Activated B cell treated with CpG ODN at 0.5 μM for 24 hours (primary cell): ENCODE data around the gene MEN1. TPM values are rescaled to one million over a fixed set of nuclear protein-coding genes. Genes with fewer than 3 reads are reported as not detected.
"Not testable (repeated sequence)": the region's sequence is repeated elsewhere in the genome, so short reads cannot be mapped to it uniquely, and the experiment has no call there.

Experiments
- ATAC-seq: fragments of 200-7000 bp; cut with Tn5 transposase; one replicate; pipeline ENCODE4 v1.10.0; 2021; ENCODE audit warnings: low read depth, mild to moderate bottlenecking, moderate library complexity
- CTCF ChIA-PET: fragments of 350-600 bp; sonication (Branson Sonifier 250); formaldehyde crosslinking; loops from one replicate; lab custom pipeline; 2021; ENCODE audit warnings: antibody characterized with exemption; lab: Charles Lee
- POLR2A ChIA-PET: fragments of 350-600 bp; sonication (Branson Sonifier 250); formaldehyde crosslinking; loops from one replicate; lab custom pipeline; 2021; ENCODE audit warnings: antibody characterized with exemption; lab: Charles Lee
- DNase-seq: peaks from one replicate; pipeline ENCODE4 v3.0.0; 2022
- H3K27ac Mint-ChIP-seq: one replicate; pipeline ENCODE4 v1.8.0; 2020; ENCODE audit warnings: mixed read lengths
- H3K27me3 Mint-ChIP-seq: one replicate; pipeline ENCODE4 v1.8.0; 2021; ENCODE audit warnings: mixed read lengths
- H3K36me3 Mint-ChIP-seq: one replicate; pipeline ENCODE4 v1.8.0; 2021; ENCODE audit warnings: low read depth, mixed read lengths
- H3K4me1 Mint-ChIP-seq: one replicate; pipeline ENCODE4 v1.8.0; 2021; ENCODE audit warnings: mixed read lengths
- H3K4me3 Mint-ChIP-seq: one replicate; pipeline ENCODE4 v1.8.0; 2020; ENCODE audit warnings: mild to moderate bottlenecking, mixed read lengths
- H3K9me3 Mint-ChIP-seq: one replicate; pipeline ENCODE4 v1.8.0; 2020; ENCODE audit warnings: mixed read lengths
- intact Hi-C: fragments of 100-400 bp; cut with micrococcal nuclease; formaldehyde crosslinking; loops from one replicate; pipeline ENCODE4 v1.15.1; 2024
- total RNA-seq: library from RNA; stranded (reverse); gene quantifications from 2 replicates; pipeline ENCODE4 v1.2.3, GENCODE V29; 2022
- TF ChIP-seq, protein P1 (sequence below): fragments of 200-600 bp; IDR thresholded peaks from one replicate; pipeline ENCODE4 v1.8.0; 2022; ENCODE audit warnings: antibody characterized with exemption, mild to moderate bottlenecking

MEN1 gene
- total RNA-seq, 1 donor from 2014 or later: 44.6 TPM

DNA sequence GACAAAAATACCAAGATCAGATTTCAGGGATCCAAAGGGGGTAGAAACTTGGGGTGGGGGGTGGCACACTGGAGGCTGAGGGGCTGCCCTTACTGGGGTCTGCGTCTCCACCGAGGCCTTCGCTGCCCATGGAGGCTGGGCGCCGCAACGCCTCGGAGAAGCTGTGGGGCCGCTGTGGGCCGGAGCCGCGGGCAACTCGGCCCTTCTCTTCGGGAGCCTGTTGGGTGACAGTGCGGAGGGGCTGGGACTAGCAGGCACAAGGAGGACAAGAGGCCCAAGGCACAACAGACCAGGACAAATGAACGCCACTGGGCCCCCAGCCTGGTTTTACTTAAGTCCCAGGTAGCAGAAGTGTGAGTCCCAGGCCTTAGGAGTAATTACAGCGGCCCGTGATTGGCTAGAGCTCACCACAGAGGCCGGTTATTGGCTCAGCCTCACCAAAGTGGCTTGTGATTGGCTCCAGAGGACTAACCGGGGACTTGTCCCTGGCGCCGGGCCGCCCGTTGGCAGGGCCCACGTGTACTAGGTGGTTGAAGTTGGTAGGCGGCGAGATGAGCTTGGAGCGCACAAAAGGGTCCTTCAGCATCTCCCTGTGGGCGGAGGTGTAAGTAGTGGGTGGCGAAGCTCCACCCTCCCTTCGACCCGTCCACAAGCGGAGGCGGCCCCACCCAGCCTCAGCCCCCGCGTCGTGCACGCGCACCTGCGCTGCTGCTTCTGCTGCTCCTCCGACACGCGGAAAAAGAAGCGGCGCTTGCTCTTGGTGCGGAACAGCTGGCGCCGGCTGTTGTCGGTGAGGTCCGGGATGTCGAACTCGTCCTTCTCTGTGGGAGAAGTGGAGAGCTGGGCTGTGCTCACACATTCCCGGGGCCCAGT, 16.5 kb upstream of the MEN1 start:
- ChIA-PET CTCF (no interaction called here), POLR2A (interaction anchor here (0.5 kb wide), 1 partner anchor 17 kb away, joined by 3 read pairs; no protein-coding TSS in a partner anchor)
- Mint-ChIP-seq H3K4me3 (no peak overlapping the region), H3K9me3 (no peaks in the 10 kb centered on the region), H3K27me3 (no peaks in the 10 kb centered on the region), H3K36me3 (peaks cover 5% of the 10 kb centered on the region), H3K27ac (no peak overlapping the region), H3K4me1 (peaks cover 2% of the 10 kb centered on the region)
- ATAC-seq: no peak
- DNase-seq: no peak
- TF ChIP-seq, protein P1, sequence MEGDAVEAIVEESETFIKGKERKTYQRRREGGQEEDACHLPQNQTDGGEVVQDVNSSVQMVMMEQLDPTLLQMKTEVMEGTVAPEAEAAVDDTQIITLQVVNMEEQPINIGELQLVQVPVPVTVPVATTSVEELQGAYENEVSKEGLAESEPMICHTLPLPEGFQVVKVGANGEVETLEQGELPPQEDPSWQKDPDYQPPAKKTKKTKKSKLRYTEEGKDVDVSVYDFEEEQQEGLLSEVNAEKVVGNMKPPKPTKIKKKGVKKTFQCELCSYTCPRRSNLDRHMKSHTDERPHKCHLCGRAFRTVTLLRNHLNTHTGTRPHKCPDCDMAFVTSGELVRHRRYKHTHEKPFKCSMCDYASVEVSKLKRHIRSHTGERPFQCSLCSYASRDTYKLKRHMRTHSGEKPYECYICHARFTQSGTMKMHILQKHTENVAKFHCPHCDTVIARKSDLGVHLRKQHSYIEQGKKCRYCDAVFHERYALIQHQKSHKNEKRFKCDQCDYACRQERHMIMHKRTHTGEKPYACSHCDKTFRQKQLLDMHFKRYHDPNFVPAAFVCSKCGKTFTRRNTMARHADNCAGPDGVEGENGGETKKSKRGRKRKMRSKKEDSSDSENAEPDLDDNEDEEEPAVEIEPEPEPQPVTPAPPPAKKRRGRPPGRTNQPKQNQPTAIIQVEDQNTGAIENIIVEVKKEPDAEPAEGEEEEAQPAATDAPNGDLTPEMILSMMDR: no peak
- intact Hi-C loops: no loop called here

DNA sequence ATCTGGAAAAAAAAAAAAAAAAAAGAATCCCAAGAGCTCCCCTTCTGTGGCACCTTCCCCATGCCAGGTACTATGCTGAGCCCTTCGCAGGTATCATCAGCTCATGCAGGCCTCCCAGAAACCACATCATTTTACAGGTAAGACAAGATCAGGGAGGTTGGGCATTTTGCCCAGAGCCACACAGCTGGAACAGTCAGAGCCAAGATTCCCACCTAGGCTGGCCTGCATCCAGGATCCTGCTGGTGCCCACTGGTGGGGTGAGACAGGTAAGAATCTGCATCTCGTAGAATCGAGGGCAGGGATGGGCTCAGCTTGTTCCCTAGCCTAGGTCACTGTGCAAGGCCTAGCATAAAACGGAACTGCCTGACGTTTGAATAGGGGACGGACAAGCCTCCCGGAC, 15.7 kb upstream of the MEN1 start:
- POLR2A ChIA-PET: no interaction called here
- DNase-seq: no peak
- CTCF ChIA-PET: no interaction called here
- H3K27ac Mint-ChIP-seq: no peak overlapping the region
- intact Hi-C loops: no loop called here
- no peaks in the 10 kb centered on the region for H3K9me3 Mint-ChIP-seq
- peaks cover 2% of the 10 kb centered on the region for H3K36me3 Mint-ChIP-seq
- no peaks in the 10 kb centered on the region for H3K27me3 Mint-ChIP-seq
- no peak overlapping the region for H3K4me3 Mint-ChIP-seq
- no peak for ATAC-seq
- TF ChIP-seq, protein P1: no peak
- H3K4me1 Mint-ChIP-seq: peaks cover 2% of the 10 kb centered on the region

DNA sequence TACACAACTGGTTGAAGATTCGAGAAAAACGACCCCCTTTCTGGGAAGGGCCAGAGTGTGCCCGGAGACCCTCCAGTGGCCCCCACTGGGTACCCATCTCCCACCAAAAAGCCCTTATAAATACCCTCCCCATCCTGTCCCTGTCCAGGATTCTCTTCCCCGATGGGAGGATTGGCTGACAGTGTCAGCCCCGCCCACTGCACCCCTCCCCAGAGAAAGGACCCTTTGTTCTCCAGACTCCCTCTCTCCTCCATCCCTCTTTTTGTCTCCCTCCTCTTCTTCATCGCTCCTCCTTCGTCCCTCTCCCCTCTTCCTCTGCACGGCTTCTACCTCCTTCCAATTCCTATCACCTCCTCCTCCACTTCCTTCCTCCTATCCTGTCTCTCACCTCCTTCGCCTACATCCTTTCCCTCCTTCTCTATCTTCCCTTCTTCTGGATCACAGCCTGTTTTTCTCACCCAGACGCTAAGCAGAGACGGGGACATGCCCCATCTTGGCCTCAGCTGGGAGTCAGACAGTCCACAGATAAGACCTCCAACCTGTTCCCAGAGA, 13.3 kb upstream of the MEN1 start:
- Mint-ChIP-seq H3K4me3 (no peak overlapping the region), H3K36me3 (peaks cover 2% of the 10 kb centered on the region), H3K27ac (no peak overlapping the region), H3K27me3 (no peaks in the 10 kb centered on the region), H3K9me3 (no peaks in the 10 kb centered on the region), H3K4me1 (no peaks in the 10 kb centered on the region)
- intact Hi-C loops: no loop called here
- ChIA-PET CTCF (no interaction called here), POLR2A (interaction anchor here (0.6 kb wide), 1 partner anchor 45 kb away, joined by 6 read pairs; no protein-coding TSS in a partner anchor)
- ATAC-seq (no peak), DNase-seq (no peak)
- TF ChIP-seq, protein P1: no peak

DNA sequence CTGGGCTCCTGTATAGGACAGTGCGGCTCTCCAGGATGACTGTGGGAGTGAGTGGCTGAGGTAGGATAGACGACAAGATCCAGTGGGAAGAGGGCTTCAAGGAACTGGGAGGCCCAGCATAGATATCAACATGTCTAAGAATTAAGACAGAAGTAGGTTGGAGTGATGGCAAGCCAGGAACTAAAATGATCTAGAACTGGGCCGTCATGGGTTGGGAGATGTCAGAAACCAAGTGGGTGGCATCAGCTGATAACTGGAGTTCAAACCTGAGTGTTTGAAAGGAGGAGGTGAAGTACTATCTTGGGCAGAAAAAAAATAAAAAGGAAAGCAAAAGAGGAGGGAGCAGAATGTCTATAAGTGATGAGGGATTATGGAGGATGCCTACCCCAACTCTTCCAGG, 7.1 kb upstream of the MEN1 start:
- Mint-ChIP-seq H3K27ac (no peak overlapping the region), H3K4me3 (no peak overlapping the region), H3K27me3 (no peaks in the 10 kb centered on the region), H3K4me1 (peaks cover 18% of the 10 kb centered on the region), H3K9me3 (no peaks in the 10 kb centered on the region), H3K36me3 (no peaks in the 10 kb centered on the region)
- ChIA-PET POLR2A (no interaction called here), CTCF (interaction anchor here (0.7 kb wide), 1 partner anchor 1922 kb away, joined by 3 read pairs; no protein-coding TSS in a partner anchor)
- TF ChIP-seq, protein P1: no peak
- ATAC-seq (no peak), DNase-seq (no peak)
- intact Hi-C loops: no loop called here

DNA sequence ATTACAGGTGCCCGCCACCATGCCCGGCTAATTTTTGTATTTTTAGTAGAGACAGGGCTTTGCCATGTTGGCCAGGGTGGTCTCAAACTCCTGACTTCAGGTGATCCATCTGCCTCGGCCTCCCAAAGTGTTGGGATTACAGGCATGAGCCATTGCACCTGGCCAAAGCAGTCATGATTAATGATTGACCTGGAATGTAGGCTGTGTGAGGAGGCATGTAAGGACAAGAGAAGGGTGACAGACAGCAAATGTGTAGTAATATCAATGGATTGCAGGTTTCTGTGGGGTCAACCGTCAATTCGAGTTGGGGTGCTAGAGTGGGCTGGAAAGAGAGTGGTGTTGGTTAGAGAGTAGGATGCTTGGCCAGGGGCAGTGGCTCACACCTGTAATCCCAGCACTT, 5.1 kb upstream of the MEN1 start:
- H3K36me3 Mint-ChIP-seq, H3K4me3 Mint-ChIP-seq, ATAC-seq, CTCF ChIA-PET, H3K27ac Mint-ChIP-seq, H3K27me3 Mint-ChIP-seq, H3K9me3 Mint-ChIP-seq, intact Hi-C loops, DNase-seq: not testable (repeated sequence)
- POLR2A ChIA-PET: interaction anchor here (0.5 to 1.1 kb wide), 6 partner anchors 13 to 1066 kb away, joined by 3 to 8 read pairs (median 4); partner anchors contain the start of gene MAP4K2
- H3K4me1 Mint-ChIP-seq: peaks cover 24% of the 10 kb centered on the region
